COR-L47 (cell line): ENCODE measurements around the gene DLG1.
"Not testable (repeated sequence)": the region's sequence is repeated elsewhere in the genome, so short reads cannot be mapped to it uniquely, and the experiment has no call there.

Experiments
- DNase-seq: peaks from one replicate; lab custom pipeline; 2025; lab: John Stamatoyannopoulos, UW

Gene DLG1

GRCh38 chr3:197286678-197287077, 11.7 kb downstream of the DLG1 start:
- no peak for DNase-seq

DNA sequence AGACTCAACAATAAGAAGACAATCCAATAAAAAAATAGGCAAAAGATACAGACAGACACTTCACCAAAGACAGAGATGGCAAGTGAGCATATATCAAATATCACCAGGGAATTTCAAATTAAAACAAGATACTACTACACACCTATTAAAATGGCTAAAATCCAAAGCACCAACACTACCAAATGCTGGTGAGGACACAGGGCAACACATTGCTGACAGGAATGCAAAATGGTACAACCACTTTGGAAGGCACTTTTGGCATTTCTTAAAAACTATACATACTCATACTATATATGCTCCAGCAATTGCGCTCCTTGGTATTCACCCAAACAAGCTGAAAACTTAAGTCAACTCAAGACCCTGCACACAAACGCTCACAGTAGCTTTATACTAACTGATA, 12.9 kb downstream of the DLG1 start:
- DNase-seq = no peak

DNA sequence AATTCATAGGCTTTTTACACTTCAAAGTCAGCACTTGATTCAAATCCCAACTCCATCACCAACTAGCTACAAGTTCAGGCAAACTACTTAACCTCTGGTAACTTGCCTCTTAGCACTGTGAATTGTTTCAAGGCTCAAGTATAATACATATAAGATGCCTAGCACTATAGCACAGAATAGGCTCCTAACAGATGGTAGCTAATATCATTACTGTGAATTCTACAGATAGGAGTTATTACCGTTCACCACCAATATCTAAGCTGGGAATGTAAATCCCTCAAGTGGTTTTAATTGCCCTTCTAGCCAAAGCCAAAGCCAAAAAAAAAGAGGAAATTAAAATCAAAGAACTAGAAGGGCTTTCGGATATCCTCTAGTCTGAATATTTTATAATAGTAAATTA, 15.4 kb downstream of the DLG1 start:
- no peak for DNase-seq

DNA sequence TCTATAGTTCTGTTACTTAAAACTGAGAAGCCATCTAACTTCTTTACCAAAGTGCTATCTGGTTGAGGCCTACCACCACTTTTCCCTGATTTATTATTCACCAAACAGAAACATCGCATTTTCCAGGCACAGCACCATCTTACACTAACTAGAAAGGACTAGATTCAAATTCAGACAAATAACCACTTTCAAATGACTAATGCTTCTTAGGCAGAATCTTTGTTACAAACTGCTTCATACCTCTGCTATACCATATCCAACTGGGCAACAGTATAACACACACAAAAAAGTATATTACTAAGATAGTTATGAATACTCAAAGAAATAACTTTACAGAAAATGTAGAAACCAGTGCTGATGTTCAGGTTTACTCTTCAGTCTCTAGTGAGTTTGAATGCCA, 16.6 kb downstream of the DLG1 start:
- no peak for DNase-seq

DNA sequence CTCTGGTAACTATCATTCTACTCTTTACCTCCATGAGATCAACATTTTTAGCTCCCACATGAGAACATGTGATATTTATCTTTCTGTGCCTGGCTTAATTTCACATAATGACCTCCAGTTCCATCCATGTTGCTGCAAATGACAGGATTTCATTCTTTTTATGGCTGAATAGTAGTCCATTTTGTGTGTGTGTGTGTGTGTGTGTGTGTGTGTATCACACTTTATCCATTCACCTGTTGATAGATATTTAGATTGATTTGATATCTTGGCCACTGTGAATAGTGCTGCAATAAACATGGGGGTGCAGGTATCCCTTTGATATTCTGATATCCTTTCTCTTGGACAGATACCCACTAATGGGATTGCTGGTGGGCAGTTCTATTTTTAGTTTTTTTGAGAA, 18.3 kb downstream of the DLG1 start:
- DNase-seq = no peak

GRCh38 chr3:197278933-197279332, 19.5 kb downstream of the DLG1 start:
- no peak for DNase-seq

DNA sequence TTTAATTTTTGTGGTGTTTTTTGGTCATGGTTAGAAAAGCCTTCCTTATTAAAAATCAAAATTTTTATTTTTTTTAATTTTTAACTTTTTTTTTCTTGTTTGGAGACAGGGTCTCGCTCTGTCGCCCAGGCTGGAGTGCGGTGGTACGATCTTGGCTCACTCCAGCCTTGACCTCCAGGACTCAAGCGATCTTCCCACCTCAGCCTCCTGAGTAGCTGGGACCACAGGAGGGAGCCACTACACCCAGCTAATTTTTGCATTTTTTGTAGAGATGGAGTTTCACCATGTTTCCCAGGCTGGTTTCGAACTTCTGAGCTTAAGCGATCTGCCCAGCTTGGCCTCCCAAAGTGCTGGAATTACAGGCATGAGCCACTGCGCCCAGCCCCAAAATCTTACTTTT, 21.6 kb downstream of the DLG1 start:
- DNase-seq = not testable (repeated sequence)

DNA sequence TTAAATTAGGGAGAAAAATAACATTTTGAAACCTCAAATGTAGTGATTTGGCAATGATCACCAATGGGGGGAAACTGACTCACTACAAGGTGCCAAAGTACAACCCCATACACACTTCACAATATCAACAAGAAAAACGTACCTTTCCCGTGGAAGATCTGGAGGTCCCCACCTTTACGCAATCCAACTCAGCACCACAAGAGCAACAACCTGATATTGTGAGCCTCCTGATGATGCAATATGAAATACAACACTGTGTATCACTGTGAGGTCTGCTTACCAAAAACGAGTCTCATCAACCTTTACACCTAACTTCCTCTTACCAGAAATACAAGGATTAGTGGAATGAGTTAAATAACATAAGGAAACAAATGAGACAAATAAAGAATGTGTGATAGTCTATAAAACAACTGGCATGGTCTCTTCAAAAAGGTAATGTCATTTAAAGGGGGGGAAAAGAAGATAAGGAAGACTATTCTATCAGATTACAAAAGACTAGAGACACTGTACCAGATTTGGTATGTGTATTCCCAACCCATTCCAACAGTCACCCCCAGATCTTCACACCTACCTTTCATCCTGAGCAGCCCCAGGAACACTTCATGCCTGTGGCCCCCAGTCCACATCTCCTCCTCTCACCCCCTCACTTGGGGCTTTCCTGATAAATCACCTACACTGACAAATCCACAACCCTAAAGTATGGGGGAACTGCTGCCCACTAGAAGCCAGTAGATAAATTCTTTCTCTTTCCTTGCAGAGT, 27.7 kb downstream of the DLG1 start:
- DNase-seq = no peak

DNA sequence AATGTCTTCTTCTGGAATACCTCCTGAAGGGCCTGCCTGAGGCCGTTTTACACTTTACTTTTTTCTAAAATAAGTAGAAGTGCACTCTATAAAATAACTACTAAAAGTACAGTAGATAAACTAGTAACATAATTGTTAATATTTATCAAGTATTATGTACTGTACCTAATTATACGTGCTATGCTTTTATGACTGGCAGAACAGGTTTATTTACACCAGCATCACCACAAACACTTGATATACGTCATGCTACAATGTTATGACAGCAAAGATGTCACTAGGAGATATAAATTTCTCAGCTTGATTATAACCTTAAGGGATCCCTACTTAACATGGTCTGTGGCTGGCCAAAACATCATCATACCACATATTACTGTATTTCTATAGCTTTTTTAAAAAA, 29.4 kb downstream of the DLG1 start:
- no peak for DNase-seq

DNA sequence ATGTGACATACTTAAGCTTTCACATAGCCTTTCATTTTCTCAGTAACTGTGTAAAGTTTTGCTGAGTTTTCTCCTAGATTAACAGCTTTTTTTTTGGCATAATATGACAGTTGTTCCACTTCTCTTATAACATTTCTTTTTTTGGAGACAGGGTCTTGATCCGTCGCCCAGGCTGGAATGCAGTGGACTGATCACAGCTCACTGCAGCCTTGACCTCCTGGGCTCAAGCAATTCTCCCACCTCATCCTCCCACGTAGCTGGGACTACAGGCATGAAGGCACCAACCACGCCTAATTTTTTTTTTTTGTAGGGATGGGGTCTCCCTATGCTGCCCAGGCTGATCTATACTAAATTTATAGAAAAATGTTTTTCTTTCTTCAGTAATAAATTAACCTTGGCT, 30.1 kb downstream of the DLG1 start:
- DNase-seq = no peak

GRCh38 chr3:197266331-197266730, 32.1 kb downstream of the DLG1 start:
- DNase-seq = no peak

DNA sequence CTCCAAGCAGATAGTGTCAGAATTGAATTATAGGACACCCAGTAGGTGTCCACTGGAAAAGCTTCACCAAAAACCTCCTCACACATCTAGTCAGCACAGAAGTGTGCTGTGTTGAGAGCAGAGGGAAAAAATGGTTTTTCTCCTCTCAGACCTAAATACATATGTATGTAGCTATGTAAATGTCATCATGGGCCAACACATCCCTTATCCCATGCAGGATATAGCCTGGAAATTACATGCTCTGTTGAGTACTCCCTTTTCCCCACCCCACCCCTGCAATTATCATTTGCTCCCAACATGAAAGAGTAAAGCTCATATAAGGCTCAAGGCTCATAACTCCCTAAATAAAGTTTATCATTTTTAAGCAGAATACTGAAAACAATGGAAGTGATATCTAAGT, 35.7 kb downstream of the DLG1 start:
- no peak for DNase-seq

- no peak for DNase-seq
Measured at GRCh38 chr3:197261164-197261509, 37.3 kb downstream of the DLG1 start.

DNA sequence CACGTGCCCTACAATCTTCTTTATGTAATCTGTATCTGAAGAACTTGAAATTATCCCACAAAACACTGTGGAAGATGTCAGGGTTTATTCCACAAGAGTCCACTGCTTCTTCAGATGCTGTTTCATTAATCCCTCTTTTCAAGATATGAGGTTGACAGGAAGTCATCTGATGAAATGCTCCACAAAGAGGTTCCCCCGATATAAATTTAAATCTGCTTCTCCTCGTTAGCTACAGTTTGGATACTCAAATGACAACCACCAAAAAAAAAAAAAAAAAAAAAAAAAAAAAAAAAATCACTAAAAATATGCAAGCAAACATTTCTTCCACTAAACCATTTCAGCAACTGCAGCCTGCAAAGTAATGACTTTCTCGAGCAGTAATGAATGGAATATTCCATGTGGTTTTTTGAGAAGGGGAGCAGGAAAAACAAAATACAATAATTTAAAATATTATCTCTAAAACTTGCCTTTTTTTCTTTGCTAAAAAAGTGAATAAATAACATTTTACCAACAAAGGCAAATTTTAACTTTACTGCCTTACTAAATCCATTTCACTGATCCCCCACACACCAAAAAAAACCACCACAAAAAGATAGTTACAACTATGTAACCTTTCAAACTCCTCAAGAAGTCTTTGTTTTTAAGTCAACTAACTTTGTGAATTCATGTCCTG, 37.8 kb downstream of the DLG1 start:
- no peak for DNase-seq

DNA sequence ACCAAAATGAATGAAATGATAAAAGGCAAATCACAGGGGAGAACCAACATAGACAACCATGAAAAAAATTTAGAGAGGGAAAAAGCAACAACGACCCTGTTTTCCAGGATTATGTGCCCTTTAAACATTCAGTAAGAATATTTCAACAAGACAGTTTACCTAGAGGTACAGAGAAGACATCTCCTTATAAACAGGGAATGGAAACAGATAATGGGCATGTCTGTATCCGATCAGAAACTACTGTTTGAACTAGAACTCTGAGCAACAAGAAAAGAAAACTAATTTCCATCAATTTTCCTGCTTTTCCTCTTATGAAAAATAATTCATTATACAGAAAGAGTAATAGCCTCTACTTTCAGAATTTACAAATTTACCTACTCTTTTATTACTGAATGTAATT, 39.3 kb downstream of the DLG1 start:
- DNase-seq = no peak

- no peak for DNase-seq
Measured at GRCh38 chr3:197258168-197258755, 40.1 kb downstream of the DLG1 start.

DNA sequence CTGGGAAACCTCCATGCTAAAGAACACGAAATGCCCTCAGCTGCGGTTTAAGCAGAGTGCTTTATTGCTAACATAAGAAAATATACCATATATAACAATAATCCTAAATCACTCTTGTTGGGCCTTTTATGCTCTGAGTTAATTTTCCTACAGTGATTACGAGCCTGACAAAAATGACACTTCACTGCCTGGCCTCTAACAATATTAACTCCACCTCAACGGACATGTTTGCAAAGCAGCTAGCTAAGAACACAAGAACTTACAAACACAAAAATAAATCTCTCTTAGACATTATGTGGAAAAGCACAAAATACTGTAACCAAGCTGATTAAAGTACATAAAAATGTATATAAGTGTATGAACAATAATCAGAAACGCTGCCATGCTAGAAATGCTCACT, 40.7 kb downstream of the DLG1 start:
- no peak for DNase-seq

DNA sequence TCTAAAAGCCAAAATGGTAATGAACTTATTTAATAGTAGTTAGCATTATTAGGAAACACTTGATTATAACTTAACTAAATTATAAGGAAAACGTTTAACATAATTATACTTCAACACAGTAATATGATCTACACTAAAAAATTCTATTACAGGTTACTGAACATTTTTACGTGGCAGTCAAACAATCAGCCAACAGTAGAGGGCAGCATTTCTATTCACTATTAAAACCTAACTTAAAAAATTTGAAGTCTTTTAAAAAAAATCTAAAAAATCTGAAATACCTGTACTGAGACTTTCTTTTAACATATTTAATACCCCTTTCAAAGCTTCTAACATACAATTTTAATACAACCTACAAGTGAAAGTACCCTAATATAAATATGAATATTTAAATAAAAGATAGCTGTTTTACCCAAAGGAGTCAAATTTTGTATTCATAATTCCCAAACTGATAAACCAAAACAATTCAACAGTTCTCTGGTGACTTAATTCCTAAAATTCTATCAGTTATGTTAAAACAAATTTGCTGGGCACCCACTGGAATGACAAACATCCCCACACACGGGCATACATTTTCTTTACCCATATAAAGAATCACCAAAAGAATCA, 41.5 kb downstream of the DLG1 start:
- DNase-seq = peak; percentile 46

GRCh38 chr3:197256104-197256503, 42.3 kb downstream of the DLG1 start:
- DNase-seq = no peak

GRCh38 chr3:197253238-197253947, 45.0 kb downstream of the DLG1 start:
- DNase-seq = no peak

GRCh38 chr3:197249542-197249941, 48.9 kb downstream of the DLG1 start:
- DNase-seq = no peak

DNA sequence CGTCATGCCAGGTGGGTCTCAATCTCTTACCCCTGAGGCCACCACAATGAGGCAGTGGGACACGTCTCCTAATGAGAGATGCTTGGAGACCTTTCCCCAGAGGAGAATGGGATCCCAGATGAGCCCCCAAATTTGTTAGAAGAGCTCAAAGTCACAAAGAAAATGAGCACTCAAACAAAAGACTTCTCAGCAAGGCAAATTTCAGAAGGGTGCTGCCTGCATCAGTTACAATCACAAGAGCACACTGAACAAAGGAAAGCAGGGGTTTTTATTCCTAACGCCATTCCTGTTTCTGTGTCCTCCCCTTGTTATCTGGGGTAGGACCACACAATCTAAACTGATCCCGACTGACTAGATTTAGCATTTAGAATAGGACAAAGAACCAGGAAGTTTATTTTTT, 50.1 kb downstream of the DLG1 start:
- no peak for DNase-seq

DNA sequence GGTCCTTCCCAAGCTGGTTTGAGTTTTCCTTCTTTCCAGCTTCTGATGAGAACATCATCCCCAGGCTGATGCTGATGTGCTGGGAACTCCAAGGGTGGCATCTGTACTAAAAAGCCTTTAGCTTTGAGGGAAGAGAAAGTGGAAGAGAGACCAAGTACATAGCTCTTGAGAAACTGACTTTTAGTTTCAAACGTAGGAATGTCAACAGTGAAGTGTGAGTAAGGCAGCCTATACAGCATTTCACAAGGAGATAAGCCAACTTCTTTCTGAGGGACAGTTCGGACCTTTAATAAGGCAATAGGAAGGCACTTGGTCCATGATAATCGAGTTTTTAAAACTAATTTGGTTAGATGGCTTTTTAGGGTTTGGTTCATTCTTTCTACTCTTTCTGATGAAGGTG, 53.7 kb downstream of the DLG1 start:
- no peak for DNase-seq
